Cardiac muscle cell (in vitro differentiated cells and primary cell): Measurements from ENCODE around the gene ABL1. TPM values are rescaled to one million over a fixed set of nuclear protein-coding genes. Genes with fewer than 3 reads are reported as not detected.
A peak's percentile ranks its signal among the peaks of the same experiment; 100 is the strongest.

Source experiments
- DNase-seq, 2 donors: peaks; one replicate each; pipeline versions ENCODE4 v3.0.0 to v3.0.0-alpha.2; 2010 to 2017; ENCODE audit warnings: low read depth in 1 of 2, low spot score in 1 of 2
- H3K27ac ChIP-seq: fragments of 200-600 bp; sonication (generic); 2 replicates; pipeline ENCODE4 v1.5.1; 2016
- H3K27me3 ChIP-seq: fragments of 200-600 bp; sonication (generic); 2 replicates; pipeline ENCODE4 v1.6.0; 2016; ENCODE audit warnings: control low read depth
- H3K36me3 ChIP-seq: fragments of 200-600 bp; sonication (generic); 2 replicates; pipeline ENCODE4 v1.5.1; 2016; ENCODE audit warnings: control low read depth
- H3K4me1 ChIP-seq: fragments of 200-600 bp; sonication (generic); 2 replicates; pipeline ENCODE4 v1.8.1; 2017; ENCODE audit warnings: low read depth, mild to moderate bottlenecking, mixed run types
- H3K4me3 ChIP-seq: fragments of 200-600 bp; sonication (generic); 2 replicates; pipeline ENCODE4 v1.5.1; 2016; ENCODE audit warnings: mild to moderate bottlenecking
- H3K9me3 ChIP-seq: fragments of 200-600 bp; sonication (generic); 2 replicates; pipeline ENCODE4 v1.5.1; 2017; ENCODE audit warnings: low read depth, mild to moderate bottlenecking, control low read depth
- CTCF ChIP-seq: IDR thresholded peaks from 2 replicates; pipeline ENCODE4 v1.5.1; 2012; ENCODE audit warnings: low read depth, mild to moderate bottlenecking, low read length
- polyA plus RNA-seq: library from polyadenylated mRNA; unstranded; fragments of >200 nt; fragmentation: Nextera tagmentation; extraction: Ambion mirVana; gene quantifications from 2 replicates; pipeline ENCODE4 v1.2.1, GENCODE V29; 2016
- total RNA-seq: library from RNA; depleted of rRNA; stranded (reverse); fragments of >200 nt; gene quantifications from 2 replicates; pipeline ENCODE4 v1.2.3, GENCODE V29; 2016

The ABL1 gene
- total and polyA plus RNA-seq, 2 experiments from 2014 or later, result 41.8 to 97.1 TPM

GRCh38 chr9:130830231-130830760 lies 4.8 kb upstream of the ABL1 start:
- Histone ChIP-seq H3K27ac (no peak overlapping the region), H3K27me3 (no peaks in the 10 kb centered on the region), H3K36me3 (no peaks in the 10 kb centered on the region), H3K4me3 (no peak overlapping the region), H3K9me3 (no peaks in the 10 kb centered on the region), H3K4me1 (peaks cover 26% of the 10 kb centered on the region)
- no peak for DNase-seq
- TF ChIP-seq CTCF, result no peak

GRCh38 chr9:130831077-130831476 lies 4.0 kb upstream of the ABL1 start:
- no peaks in the 10 kb centered on the region for H3K27me3 ChIP-seq
- no peak overlapping the region for H3K4me3 ChIP-seq
- H3K4me1 ChIP-seq, result peaks cover 18% of the 10 kb centered on the region
- no peak for TF ChIP-seq CTCF
- no peaks in the 10 kb centered on the region for H3K36me3 ChIP-seq
- H3K9me3 ChIP-seq, result no peaks in the 10 kb centered on the region
- no peak for DNase-seq
- no peak overlapping the region for H3K27ac ChIP-seq

- Histone ChIP-seq H3K27me3 (no peaks in the 10 kb centered on the region), H3K36me3 (no peaks in the 10 kb centered on the region), H3K27ac (no peak overlapping the region), H3K4me3 (no peak overlapping the region), H3K4me1 (peaks cover 36% of the 10 kb centered on the region), H3K9me3 (no peaks in the 10 kb centered on the region)
- DNase-seq, result peak in 1 of 2 donors; percentile 18
- no peak for TF ChIP-seq CTCF
Measured at GRCh38 chr9:130833031-130833990, 1.7 kb upstream of the ABL1 start.

- Histone ChIP-seq H3K9me3 (no peaks in the 10 kb centered on the region), H3K36me3 (no peaks in the 10 kb centered on the region), H3K27me3 (no peaks in the 10 kb centered on the region), H3K4me1 (peaks cover 34% of the 10 kb centered on the region), H3K27ac (peak overlapping the region; percentile 94), H3K4me3 (peak overlapping the region; percentile 81)
- no peak for TF ChIP-seq CTCF
- DNase-seq, result peak; percentile 55 to 78
Measured at GRCh38 chr9:130835441-130836298, 616 bp downstream of the ABL1 start.

- Histone ChIP-seq H3K4me3 (peak overlapping the region; percentile 81), H3K4me1 (peaks cover 34% of the 10 kb centered on the region), H3K27ac (peak overlapping the region; percentile 7)
Measured at GRCh38 chr9:130837002-130837511, 2.0 kb downstream of the ABL1 start.

More at GRCh38 chr9:130837002-130837511, 2.0 kb downstream of the ABL1 start:
- peak in 1 of 2 donors; percentile 52 for DNase-seq
- H3K9me3 ChIP-seq, result no peaks in the 10 kb centered on the region
- no peak for TF ChIP-seq CTCF
- H3K36me3 ChIP-seq, result no peaks in the 10 kb centered on the region
- no peaks in the 10 kb centered on the region for H3K27me3 ChIP-seq
